ENCODE results near the gene SLC26A8. TPM values are rescaled to one million over a fixed set of nuclear protein-coding genes. Genes with fewer than 3 reads are reported as not detected.
A peak's percentile ranks its signal among the peaks of the same experiment; 100 is the strongest.

Gene SLC26A8
- total RNA-seq, 6 experiments from 2014 or later, result not detected

DNA sequence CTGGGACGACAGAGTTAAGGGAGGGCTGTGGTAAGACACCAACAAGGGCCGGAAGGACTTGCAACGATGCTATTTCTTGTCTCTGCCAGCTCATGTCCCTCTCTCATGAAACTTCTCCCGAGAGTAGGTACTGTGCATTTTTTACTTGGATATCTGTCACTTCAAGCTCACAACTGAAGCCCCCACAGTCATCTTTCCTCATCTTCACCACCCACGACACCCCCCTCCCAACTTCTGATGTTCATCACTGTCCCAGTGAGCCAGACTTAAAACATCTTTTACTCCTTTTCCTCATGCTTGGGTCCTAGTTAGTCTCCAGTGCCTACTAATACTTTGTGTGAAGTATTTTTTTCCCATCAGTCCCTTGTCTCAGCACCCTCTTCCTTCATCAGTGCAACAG is 68.9 kb downstream of the SLC26A8 start:
- H3K4me3 Mint-ChIP-seq, result no peak overlapping the region
- H3K4me1 Mint-ChIP-seq (ENCODE audit: low read depth), result peaks cover 43% of the 10 kb centered on the region
- TF ChIP-seq, protein P1, sequence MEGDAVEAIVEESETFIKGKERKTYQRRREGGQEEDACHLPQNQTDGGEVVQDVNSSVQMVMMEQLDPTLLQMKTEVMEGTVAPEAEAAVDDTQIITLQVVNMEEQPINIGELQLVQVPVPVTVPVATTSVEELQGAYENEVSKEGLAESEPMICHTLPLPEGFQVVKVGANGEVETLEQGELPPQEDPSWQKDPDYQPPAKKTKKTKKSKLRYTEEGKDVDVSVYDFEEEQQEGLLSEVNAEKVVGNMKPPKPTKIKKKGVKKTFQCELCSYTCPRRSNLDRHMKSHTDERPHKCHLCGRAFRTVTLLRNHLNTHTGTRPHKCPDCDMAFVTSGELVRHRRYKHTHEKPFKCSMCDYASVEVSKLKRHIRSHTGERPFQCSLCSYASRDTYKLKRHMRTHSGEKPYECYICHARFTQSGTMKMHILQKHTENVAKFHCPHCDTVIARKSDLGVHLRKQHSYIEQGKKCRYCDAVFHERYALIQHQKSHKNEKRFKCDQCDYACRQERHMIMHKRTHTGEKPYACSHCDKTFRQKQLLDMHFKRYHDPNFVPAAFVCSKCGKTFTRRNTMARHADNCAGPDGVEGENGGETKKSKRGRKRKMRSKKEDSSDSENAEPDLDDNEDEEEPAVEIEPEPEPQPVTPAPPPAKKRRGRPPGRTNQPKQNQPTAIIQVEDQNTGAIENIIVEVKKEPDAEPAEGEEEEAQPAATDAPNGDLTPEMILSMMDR (IDR thresholded peaks at IDR 0.05), result no peak
- DNase-seq, result no peak
- H3K36me3 Mint-ChIP-seq (ENCODE audit: low read depth), result no peaks in the 10 kb centered on the region
- H3K27me3 Mint-ChIP-seq (ENCODE audit: insufficient read depth), result peaks cover 11% of the 10 kb centered on the region
- no peaks in the 10 kb centered on the region for H3K9me3 Mint-ChIP-seq
- no peak overlapping the region; the same call in 1 of the 2 replicates for H3K27ac Mint-ChIP-seq

DNA sequence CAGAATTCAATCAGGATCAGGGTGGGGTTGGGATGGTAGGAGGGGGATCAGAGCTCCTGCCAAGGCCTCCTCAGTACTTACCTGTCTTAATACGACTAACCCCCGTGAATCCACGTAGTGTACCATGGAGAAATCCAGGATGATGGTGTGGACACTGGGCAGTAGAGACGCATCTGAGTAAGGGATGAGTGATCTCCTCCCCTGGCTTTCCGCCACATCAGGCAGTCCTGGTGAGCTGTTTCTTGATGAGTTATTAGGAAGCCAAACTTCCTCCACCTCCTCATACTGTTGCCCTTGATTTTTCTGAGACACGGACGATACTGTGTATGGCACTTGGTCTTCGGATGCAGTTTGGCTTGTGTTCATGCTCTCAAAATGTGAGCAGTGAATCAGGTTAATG is 69.4 kb downstream of the SLC26A8 start:
- peaks cover 8% of the 10 kb centered on the region for H3K27me3 Mint-ChIP-seq (ENCODE audit: insufficient read depth)
- no peak overlapping the region for H3K4me3 Mint-ChIP-seq
- peaks cover 39% of the 10 kb centered on the region for H3K4me1 Mint-ChIP-seq (ENCODE audit: low read depth)
- H3K36me3 Mint-ChIP-seq (ENCODE audit: low read depth), result no peaks in the 10 kb centered on the region
- no peaks in the 10 kb centered on the region for H3K9me3 Mint-ChIP-seq
- peak; percentile 36 for DNase-seq
- TF ChIP-seq, protein P1 (IDR thresholded peaks at IDR 0.05), result no peak
- H3K27ac Mint-ChIP-seq, result no peak overlapping the region; the same call in 1 of the 2 replicates

DNA sequence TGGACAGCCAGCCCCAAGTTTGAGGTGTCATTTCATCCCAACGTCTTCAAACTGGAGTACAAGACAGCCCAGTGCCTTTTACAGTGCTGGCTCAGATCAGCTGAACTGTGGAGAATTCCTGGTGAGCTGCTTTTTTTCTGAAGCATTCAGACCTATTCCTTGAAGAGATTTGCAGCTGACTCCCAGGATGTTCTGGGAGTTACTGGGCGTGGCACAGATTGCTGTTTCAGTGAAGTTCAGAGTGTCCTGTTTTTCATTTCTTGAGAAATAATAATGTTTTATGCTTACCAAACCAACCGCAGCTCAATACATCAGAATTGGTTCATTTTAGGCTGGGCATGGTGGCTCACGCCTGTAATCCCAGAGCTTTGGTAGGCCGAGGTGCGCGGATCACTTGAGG is 70.1 kb downstream of the SLC26A8 start:
- H3K4me1 Mint-ChIP-seq (ENCODE audit: low read depth), result peaks cover 37% of the 10 kb centered on the region
- H3K9me3 Mint-ChIP-seq, result no peaks in the 10 kb centered on the region
- H3K4me3 Mint-ChIP-seq, result no peak overlapping the region
- peaks cover 6% of the 10 kb centered on the region; the same call in 1 of the 2 replicates for H3K27me3 Mint-ChIP-seq (ENCODE audit: insufficient read depth)
- no peak for DNase-seq
- H3K36me3 Mint-ChIP-seq (ENCODE audit: low read depth), result no peaks in the 10 kb centered on the region
- H3K27ac Mint-ChIP-seq, result no peak overlapping the region
- TF ChIP-seq, protein P1 (IDR thresholded peaks at IDR 0.05), result no peak

DNA sequence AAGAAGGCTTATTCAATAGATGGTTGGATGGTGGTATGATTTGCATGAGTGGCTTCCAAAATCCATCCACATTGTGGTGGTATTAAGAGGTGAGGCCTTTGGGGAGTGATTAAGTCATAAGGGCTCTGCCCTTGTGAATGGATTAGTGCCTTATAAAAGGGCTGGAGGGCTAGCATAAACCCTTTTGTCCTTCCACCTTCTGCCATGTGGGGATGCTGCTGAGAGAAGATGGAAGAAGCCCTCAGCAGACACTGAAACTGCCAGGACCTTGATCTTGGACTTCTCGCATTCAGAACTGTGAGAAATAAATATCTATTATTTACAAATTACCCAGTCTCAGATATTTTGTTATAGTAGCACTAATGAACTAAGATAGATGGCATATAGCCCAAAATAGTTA is 75.7 kb downstream of the SLC26A8 start:
- Mint-ChIP-seq H3K27ac (no peak overlapping the region), H3K4me1 (ENCODE audit: low read depth) (peaks cover 33% of the 10 kb centered on the region), H3K4me3 (no peak overlapping the region), H3K27me3 (ENCODE audit: insufficient read depth) (no peaks in the 10 kb centered on the region; the same call in 1 of the 2 replicates), H3K36me3 (ENCODE audit: low read depth) (no peaks in the 10 kb centered on the region), H3K9me3 (no peaks in the 10 kb centered on the region)
- peak; percentile 17 for DNase-seq
- TF ChIP-seq, protein P1 (IDR thresholded peaks at IDR 0.05), result peak; percentile 51

DNA sequence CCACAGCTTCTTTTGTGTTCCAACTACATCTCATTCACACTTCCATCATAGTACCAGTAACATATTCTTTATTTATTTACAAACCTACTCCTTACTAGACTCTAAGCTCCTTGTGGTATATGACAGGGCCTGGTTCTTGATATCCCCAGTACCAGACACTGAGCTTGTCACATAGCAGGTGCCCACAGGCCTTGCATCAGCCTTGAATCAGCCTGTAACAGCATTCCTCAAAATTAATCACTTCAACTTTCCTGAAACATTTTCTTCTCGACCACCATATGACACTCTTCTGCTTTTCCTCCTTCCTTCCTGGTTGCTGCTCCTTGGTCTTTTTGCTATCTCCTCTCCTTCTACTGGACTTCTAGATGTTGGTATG is 78.8 kb downstream of the SLC26A8 start:
- H3K36me3 Mint-ChIP-seq (ENCODE audit: low read depth), result peaks cover 5% of the 10 kb centered on the region; the same call in 1 of the 2 replicates
- peaks cover 5% of the 10 kb centered on the region; the same call in 1 of the 2 replicates for H3K9me3 Mint-ChIP-seq
- no peak for DNase-seq
- peaks cover 12% of the 10 kb centered on the region for H3K4me1 Mint-ChIP-seq (ENCODE audit: low read depth)
- H3K27ac Mint-ChIP-seq, result no peak overlapping the region
- H3K4me3 Mint-ChIP-seq, result no peak overlapping the region
- TF ChIP-seq, protein P1 (IDR thresholded peaks at IDR 0.05), result no peak
- peaks cover 4% of the 10 kb centered on the region; the same call in 1 of the 2 replicates for H3K27me3 Mint-ChIP-seq (ENCODE audit: insufficient read depth)

DNA sequence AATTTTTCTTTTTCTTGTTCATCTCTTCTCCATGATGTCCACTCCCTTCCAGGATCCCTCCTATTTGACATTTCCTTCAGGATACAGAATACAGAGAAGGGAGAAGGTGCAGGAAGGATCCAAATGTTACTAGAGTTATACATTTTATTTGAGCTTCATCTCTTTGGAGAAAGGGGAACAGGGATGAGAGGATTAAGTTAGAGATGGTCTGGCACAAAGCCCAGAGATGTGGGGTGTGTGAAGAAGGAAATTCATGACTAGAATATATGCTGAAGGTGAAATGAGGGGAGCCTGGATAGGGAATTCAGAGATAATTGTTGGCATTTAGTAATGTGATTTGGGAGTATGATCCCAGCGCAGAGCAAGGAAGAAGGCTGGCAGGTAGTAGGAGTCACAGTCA is 81.1 kb downstream of the SLC26A8 start:
- TF ChIP-seq, protein P1 (IDR thresholded peaks at IDR 0.05), result no peak
- peaks cover 5% of the 10 kb centered on the region for H3K36me3 Mint-ChIP-seq (ENCODE audit: low read depth)
- H3K4me1 Mint-ChIP-seq (ENCODE audit: low read depth), result peaks cover 12% of the 10 kb centered on the region
- DNase-seq, result no peak
- H3K4me3 Mint-ChIP-seq, result no peak overlapping the region
- peaks cover 7% of the 10 kb centered on the region for H3K27me3 Mint-ChIP-seq (ENCODE audit: insufficient read depth)
- H3K9me3 Mint-ChIP-seq, result peaks cover 5% of the 10 kb centered on the region; the same call in 1 of the 2 replicates
- H3K27ac Mint-ChIP-seq, result no peak overlapping the region
